ENCODE data around the gene METTL23.
"Not testable (repeated sequence)": the region's sequence is repeated elsewhere in the genome, so short reads cannot be mapped to it uniquely, and the experiment has no call there.

METTL23 gene

GRCh38 chr17:76720941-76721340 lies 5.7 kb upstream of the METTL23 start:
- TF ChIP-seq Cebpa-rat (IDR thresholded peaks at IDR 0.05): no peak
- Histone ChIP-seq H3K36me3 (peaks cover 85 to 96% (median 93%) of the 10 kb centered on the region in 11 experiments), H3K4me2 (peak overlapping the region; percentile 6 to 93 (median 38); a peak in 19 of 22 replicates), H3K4me1 (peaks cover 58 to 84% (median 70%) of the 10 kb centered on the region in 10 experiments), H3K9ac (peak overlapping the region; percentile 11 to 67 (median 41); a peak in 9 of 22 replicates), H3K27ac (peak overlapping the region in 1 of 11 experiments; percentile 25; a peak in 3 of 22 replicates), H4K20me1 (peaks cover 11 to 99% (median 66%) of the 10 kb centered on the region in 11 experiments; a peak in 18 of 22 replicates), H3K27me3 (no peaks in the 10 kb centered on the region), H3K4me3 (no peak overlapping the region), H3K9me3 (replicated peaks in 1 of 11) (no peaks in the 10 kb centered on the region)

- H3K9me3 ChIP-seq (replicated peaks in 1 of 11): no peaks in the 10 kb centered on the region
- H3K27me3 ChIP-seq: no peaks in the 10 kb centered on the region
- TF ChIP-seq Cebpa-rat (IDR thresholded peaks at IDR 0.05): no peak
- peak overlapping the region in 10 of 11 experiments; percentile 18 to 67 (median 42); a peak in 9 of 22 replicates for H3K9ac ChIP-seq
- H3K4me1 ChIP-seq: peaks cover 52 to 79% (median 65%) of the 10 kb centered on the region in 10 experiments
- H3K36me3 ChIP-seq: peaks cover 80 to 91% (median 88%) of the 10 kb centered on the region in 11 experiments
- no peak overlapping the region for H3K4me3 ChIP-seq
- H4K20me1 ChIP-seq: peaks cover 13 to 94% (median 61%) of the 10 kb centered on the region in 11 experiments; a peak in 18 of 22 replicates
- peak overlapping the region in 8 of 11 experiments; percentile 6 to 93 (median 41); a peak in 15 of 22 replicates for H3K4me2 ChIP-seq
- H3K27ac ChIP-seq: peak overlapping the region in 1 of 11 experiments; percentile 25; a peak in 2 of 22 replicates
Observed at GRCh38 chr17:76721463-76721862, 5.2 kb upstream of the METTL23 start.

- Histone ChIP-seq H3K36me3 (peaks cover 72 to 83% (median 80%) of the 10 kb centered on the region in 11 experiments), H4K20me1 (peaks cover 14 to 87% (median 58%) of the 10 kb centered on the region in 11 experiments; a peak in 18 of 22 replicates), H3K9ac (peak overlapping the region in 5 of 11 experiments; percentile 4 to 54 (median 19); a peak in 5 of 22 replicates)
Observed at GRCh38 chr17:76722279-76722678, 4.4 kb upstream of the METTL23 start.

GRCh38 chr17:76722977-76723376 lies 3.7 kb upstream of the METTL23 start:
- Histone ChIP-seq H3K36me3 (peaks cover 65 to 76% (median 73%) of the 10 kb centered on the region in 11 experiments), H3K4me2 (peak overlapping the region in 8 of 11 experiments; percentile 9 to 98 (median 20); a peak in 6 of 22 replicates), H4K20me1 (peaks cover 17 to 87% (median 58%) of the 10 kb centered on the region in 11 experiments; a peak in 18 of 22 replicates), H3K4me1 (peaks cover 48 to 70% (median 55%) of the 10 kb centered on the region in 10 experiments)
- not testable (repeated sequence) for H3K27me3 ChIP-seq; H3K27ac ChIP-seq; H3K9ac ChIP-seq; H3K4me3 ChIP-seq; H3K9me3 ChIP-seq (replicated peaks in 1 of 11)

More at GRCh38 chr17:76722279-76722678, 4.4 kb upstream of the METTL23 start:
- Histone ChIP-seq H3K27me3 (no peaks in the 10 kb centered on the region), H3K9me3 (replicated peaks in 1 of 11) (no peaks in the 10 kb centered on the region), H3K4me1 (peaks cover 45 to 71% (median 57%) of the 10 kb centered on the region in 10 experiments), H3K27ac (no peak overlapping the region), H3K4me3 (no peak overlapping the region), H3K4me2 (peak overlapping the region in 9 of 11 experiments; percentile 0 to 93 (median 12); a peak in 9 of 22 replicates)
- no peak for TF ChIP-seq Cebpa-rat (IDR thresholded peaks at IDR 0.05)

- H3K9ac ChIP-seq: peak overlapping the region in 10 of 11 experiments; percentile 29 to 98 (median 95); a peak in 11 of 22 replicates
- peak overlapping the region in 2 of 10 experiments; percentile 15 to 89; a peak in 4 of 20 replicates for H3K4me3 ChIP-seq
- H4K20me1 ChIP-seq: peaks cover 17 to 87% (median 60%) of the 10 kb centered on the region in 11 experiments; a peak in 18 of 22 replicates
- H3K27ac ChIP-seq: peak overlapping the region in 2 of 11 experiments; percentile 22 to 99; a peak in 2 of 22 replicates
- H3K27me3 ChIP-seq: no peaks in the 10 kb centered on the region
- peaks cover 57 to 67% (median 64%) of the 10 kb centered on the region in 11 experiments for H3K36me3 ChIP-seq
- H3K9me3 ChIP-seq (replicated peaks in 1 of 11): no peaks in the 10 kb centered on the region
- TF ChIP-seq Cebpa-rat (IDR thresholded peaks at IDR 0.05): no peak
- peak overlapping the region; percentile 87 to 99 (median 94); a peak in 20 of 22 replicates for H3K4me2 ChIP-seq
- peaks cover 54 to 70% (median 62%) of the 10 kb centered on the region in 10 experiments for H3K4me1 ChIP-seq
Observed at GRCh38 chr17:76723812-76724211, 2.8 kb upstream of the METTL23 start.

GRCh38 chr17:76725580-76726230 lies 934 bp upstream of the METTL23 start:
- peaks cover 47 to 63% (median 59%) of the 10 kb centered on the region in 11 experiments for H3K36me3 ChIP-seq
- no peak for TF ChIP-seq Cebpa-rat (IDR thresholded peaks at IDR 0.05)
- no peaks in the 10 kb centered on the region for H3K27me3 ChIP-seq
- peaks cover 24 to 91% (median 71%) of the 10 kb centered on the region in 11 experiments; a peak in 19 of 22 replicates for H4K20me1 ChIP-seq
- peak overlapping the region; percentile 79 to 99 (median 88) for H3K4me3 ChIP-seq
- H3K4me1 ChIP-seq: peaks cover 70 to 82% (median 76%) of the 10 kb centered on the region in 10 experiments
- H3K4me2 ChIP-seq: peak overlapping the region; percentile 87 to 99 (median 94)
- peak overlapping the region; percentile 84 to 99 (median 97) for H3K27ac ChIP-seq
- no peaks in the 10 kb centered on the region for H3K9me3 ChIP-seq (replicated peaks in 1 of 11)
- H3K9ac ChIP-seq: peak overlapping the region; percentile 86 to 99 (median 96)

- peak within 1 kb of the TSS; percentile 84 to 99 (median 97) for H3K27ac ChIP-seq
- TF ChIP-seq Cebpa-rat (IDR thresholded peaks at IDR 0.05): no peak
- H3K27me3 ChIP-seq: no peaks in the 10 kb centered on the region
- peaks cover 70 to 81% (median 75%) of the 10 kb centered on the region in 10 experiments for H3K4me1 ChIP-seq
- H3K4me3 ChIP-seq: peak within 1 kb of the TSS; percentile 79 to 99 (median 88)
- peaks cover 27 to 91% (median 71%) of the 10 kb centered on the region in 11 experiments; a peak in 20 of 22 replicates for H4K20me1 ChIP-seq
- peak within 1 kb of the TSS; percentile 87 to 99 (median 95) for H3K4me2 ChIP-seq
- peaks cover 45 to 62% (median 57%) of the 10 kb centered on the region in 11 experiments for H3K36me3 ChIP-seq
- H3K9ac ChIP-seq: peak within 1 kb of the TSS; percentile 86 to 99 (median 96)
- H3K9me3 ChIP-seq (replicated peaks in 1 of 11): no peaks in the 10 kb centered on the region
Observed at GRCh38 chr17:76726231-76726775, 336 bp upstream of the METTL23 start, which contains the start of gene JMJD6. Gene JMJD6, minus strand, starts transcription at chr17:76726606. Its CDS starts 131 bp downstream, at chr17:76726475.

GRCh38 chr17:76727745-76728456 lies 1.3 kb downstream of the METTL23 start:
- Histone ChIP-seq H3K27ac (peak overlapping the region; percentile 73 to 99 (median 97); a peak in 21 of 22 replicates), H4K20me1 (peaks cover 40 to 91% (median 77%) of the 10 kb centered on the region in 11 experiments; a peak in 21 of 22 replicates), H3K4me2 (peak overlapping the region; percentile 75 to 97 (median 92)), H3K4me3 (peak overlapping the region; percentile 79 to 99 (median 88)), H3K4me1 (peaks cover 70 to 82% (median 78%) of the 10 kb centered on the region in 10 experiments), H3K36me3 (peaks cover 45 to 62% (median 57%) of the 10 kb centered on the region in 11 experiments), H3K9ac (peak overlapping the region; percentile 86 to 99 (median 96)), H3K9me3 (replicated peaks in 1 of 11) (no peaks in the 10 kb centered on the region), H3K27me3 (no peaks in the 10 kb centered on the region)
- no peak for TF ChIP-seq Cebpa-rat (IDR thresholded peaks at IDR 0.05)

GRCh38 chr17:76731800-76732733 lies 5.4 kb downstream of the METTL23 start:
- Histone ChIP-seq H3K27ac (peak overlapping the region in 3 of 11 experiments; percentile 9 to 27 (median 23); a peak in 1 of 22 replicates), H3K9ac (peak overlapping the region in 9 of 11 experiments; percentile 4 to 97 (median 24); a peak in 9 of 22 replicates), H4K20me1 (peaks cover 70 to 99% (median 88%) of the 10 kb centered on the region in 11 experiments; a peak in 21 of 22 replicates), H3K36me3 (peaks cover 54 to 77% (median 69%) of the 10 kb centered on the region in 11 experiments), H3K4me1 (peaks cover 63 to 69% (median 67%) of the 10 kb centered on the region in 10 experiments), H3K4me3 (peak overlapping the region in 7 of 10 experiments; percentile 2 to 97 (median 95); a peak in 6 of 20 replicates), H3K4me2 (peak overlapping the region; percentile 75 to 97 (median 91))
- not testable (repeated sequence) for H3K9me3 ChIP-seq (replicated peaks in 1 of 11); H3K27me3 ChIP-seq
